Stimulated activated naive CD8-positive, alpha-beta T cell treated with anti-CD3 and anti-CD28 coated beads, Interleukin-15, Interleukin-2, amounts not matched to agents 100 ng/mL and 50 ng/mL, for 24 hours (primary cell): ENCODE data around the gene CSTB.

Source experiments
- H3K27ac Mint-ChIP-seq: one replicate; pipeline ENCODE4 v1.8.0; 2021; ENCODE audit warnings: mild to moderate bottlenecking, mixed read lengths
- H3K27me3 Mint-ChIP-seq: one replicate; pipeline ENCODE4 v1.8.0; 2021; ENCODE audit warnings: mixed read lengths
- H3K36me3 Mint-ChIP-seq: one replicate; pipeline ENCODE4 v1.8.0; 2021; ENCODE audit warnings: low read depth, mixed read lengths
- H3K4me1 Mint-ChIP-seq: one replicate; pipeline ENCODE4 v1.8.0; 2021; ENCODE audit warnings: low read depth, mixed read lengths
- H3K4me3 Mint-ChIP-seq: one replicate; pipeline ENCODE4 v1.8.0; 2021; ENCODE audit warnings: mild to moderate bottlenecking, mixed read lengths
- H3K9me3 Mint-ChIP-seq: one replicate; pipeline ENCODE4 v1.8.0; 2021; ENCODE audit warnings: mixed read lengths

Gene CSTB

GRCh38 chr21:43743947-43744346, 32.2 kb downstream of the CSTB start:
- H3K36me3 Mint-ChIP-seq = peaks cover 35% of the 10 kb centered on the region
- H3K4me1 Mint-ChIP-seq = no peaks in the 10 kb centered on the region
- no peak overlapping the region for H3K4me3 Mint-ChIP-seq
- H3K27me3 Mint-ChIP-seq = no peaks in the 10 kb centered on the region
- H3K27ac Mint-ChIP-seq = no peak overlapping the region
- H3K9me3 Mint-ChIP-seq = no peaks in the 10 kb centered on the region

GRCh38 chr21:43741423-43742096, 34.5 kb downstream of the CSTB start:
- H3K36me3 Mint-ChIP-seq = peaks cover 25% of the 10 kb centered on the region
- H3K27ac Mint-ChIP-seq = no peak overlapping the region
- H3K27me3 Mint-ChIP-seq = no peaks in the 10 kb centered on the region
- no peak overlapping the region for H3K4me3 Mint-ChIP-seq
- no peaks in the 10 kb centered on the region for H3K4me1 Mint-ChIP-seq
- no peaks in the 10 kb centered on the region for H3K9me3 Mint-ChIP-seq

- H3K9me3 Mint-ChIP-seq = no peaks in the 10 kb centered on the region
- H3K27me3 Mint-ChIP-seq = no peaks in the 10 kb centered on the region
- peaks cover 22% of the 10 kb centered on the region for H3K36me3 Mint-ChIP-seq
- H3K4me1 Mint-ChIP-seq = no peaks in the 10 kb centered on the region
- no peak overlapping the region for H3K27ac Mint-ChIP-seq
- no peak overlapping the region for H3K4me3 Mint-ChIP-seq
Measured at GRCh38 chr21:43740497-43741156, 35.5 kb downstream of the CSTB start.

- Mint-ChIP-seq H3K27ac (no peak overlapping the region), H3K4me3 (no peak overlapping the region), H3K36me3 (peaks cover 16% of the 10 kb centered on the region), H3K27me3 (no peaks in the 10 kb centered on the region), H3K4me1 (peaks cover 4% of the 10 kb centered on the region), H3K9me3 (no peaks in the 10 kb centered on the region)
Measured at GRCh38 chr21:43739621-43740435, 36.3 kb downstream of the CSTB start.

GRCh38 chr21:43737158-43737950, 38.8 kb downstream of the CSTB start:
- H3K36me3 Mint-ChIP-seq = peaks cover 24% of the 10 kb centered on the region
- peaks cover 19% of the 10 kb centered on the region for H3K4me1 Mint-ChIP-seq
- H3K27ac Mint-ChIP-seq = no peak overlapping the region
- no peak overlapping the region for H3K4me3 Mint-ChIP-seq
- no peaks in the 10 kb centered on the region for H3K9me3 Mint-ChIP-seq
- H3K27me3 Mint-ChIP-seq = no peaks in the 10 kb centered on the region

GRCh38 chr21:43736224-43736883, 39.8 kb downstream of the CSTB start:
- H3K9me3 Mint-ChIP-seq = no peaks in the 10 kb centered on the region
- no peak overlapping the region for H3K27ac Mint-ChIP-seq
- no peaks in the 10 kb centered on the region for H3K27me3 Mint-ChIP-seq
- peaks cover 19% of the 10 kb centered on the region for H3K4me1 Mint-ChIP-seq
- H3K4me3 Mint-ChIP-seq = no peak overlapping the region
- peaks cover 24% of the 10 kb centered on the region for H3K36me3 Mint-ChIP-seq

GRCh38 chr21:43735236-43736091, 40.6 kb downstream of the CSTB start:
- Mint-ChIP-seq H3K27me3 (no peaks in the 10 kb centered on the region), H3K4me1 (peaks cover 20% of the 10 kb centered on the region), H3K4me3 (no peak overlapping the region), H3K36me3 (peaks cover 24% of the 10 kb centered on the region), H3K9me3 (no peaks in the 10 kb centered on the region), H3K27ac (no peak overlapping the region)

GRCh38 chr21:43734928-43735229, 41.2 kb downstream of the CSTB start:
- Mint-ChIP-seq H3K4me1 (peaks cover 25% of the 10 kb centered on the region), H3K27ac (no peak overlapping the region), H3K9me3 (no peaks in the 10 kb centered on the region), H3K36me3 (peaks cover 24% of the 10 kb centered on the region), H3K4me3 (no peak overlapping the region), H3K27me3 (no peaks in the 10 kb centered on the region)

GRCh38 chr21:43734131-43734927, 41.8 kb downstream of the CSTB start:
- Mint-ChIP-seq H3K27ac (peak overlapping the region; percentile 86), H3K9me3 (no peaks in the 10 kb centered on the region), H3K4me1 (peaks cover 31% of the 10 kb centered on the region), H3K27me3 (no peaks in the 10 kb centered on the region), H3K36me3 (peaks cover 21% of the 10 kb centered on the region), H3K4me3 (peak overlapping the region; percentile 35)

GRCh38 chr21:43733529-43734071, 42.5 kb downstream of the CSTB start:
- peaks cover 19% of the 10 kb centered on the region for H3K36me3 Mint-ChIP-seq
- peaks cover 38% of the 10 kb centered on the region for H3K4me1 Mint-ChIP-seq
- H3K4me3 Mint-ChIP-seq = peak overlapping the region; percentile 35
- H3K27ac Mint-ChIP-seq = peak overlapping the region; percentile 86
- no peaks in the 10 kb centered on the region for H3K9me3 Mint-ChIP-seq
- no peaks in the 10 kb centered on the region for H3K27me3 Mint-ChIP-seq

- Mint-ChIP-seq H3K36me3 (peaks cover 19% of the 10 kb centered on the region), H3K27me3 (no peaks in the 10 kb centered on the region), H3K4me3 (no peak overlapping the region), H3K27ac (no peak overlapping the region), H3K9me3 (no peaks in the 10 kb centered on the region), H3K4me1 (peaks cover 44% of the 10 kb centered on the region)
Measured at GRCh38 chr21:43733060-43733459, 43.0 kb downstream of the CSTB start.

GRCh38 chr21:43731891-43732711, 44.0 kb downstream of the CSTB start:
- Mint-ChIP-seq H3K4me1 (peaks cover 53% of the 10 kb centered on the region), H3K9me3 (no peaks in the 10 kb centered on the region), H3K27me3 (no peaks in the 10 kb centered on the region), H3K27ac (no peak overlapping the region), H3K4me3 (no peak overlapping the region), H3K36me3 (peaks cover 19% of the 10 kb centered on the region)
